B cell (primary cell): Measurements from ENCODE around the gene PCDHB1. TPM values are rescaled to one million over a fixed set of nuclear protein-coding genes. Genes with fewer than 3 reads are reported as not detected.

ENCODE experiments used
- ATAC-seq: fragments of 200-7000 bp; cut with Tn5 transposase; one replicate; pipeline ENCODE4 v1.10.0; 2021; ENCODE audit warnings: low read depth, mild to moderate bottlenecking, moderate number of reproducible peaks, moderate library complexity
- CTCF ChIA-PET: fragments of 350-600 bp; sonication (Branson Sonifier 250); formaldehyde crosslinking; loops from one replicate; lab custom pipeline; 2021; ENCODE audit warnings: antibody characterized with exemption, inconsistent platforms; lab: Charles Lee
- POLR2A ChIA-PET: fragments of 350-600 bp; sonication (Branson Sonifier 250); formaldehyde crosslinking; loops from one replicate; lab custom pipeline; 2021; ENCODE audit warnings: antibody characterized with exemption; lab: Charles Lee
- DNase-seq: peaks from one replicate; pipeline ENCODE4 v3.0.0; 2013
- H2AFZ ChIP-seq: 2 replicates; pipeline ENCODE4 v1.6.1; 2012; ENCODE audit warnings: mild to moderate bottlenecking, low read depth, low read length; ENCODE audit not compliant: insufficient read depth, poor library complexity, severe bottlenecking
- H3K27ac ChIP-seq, 2 donors: 1 replicate in 1 of 2; 2 replicates in 1 of 2; pipeline ENCODE4 v1.5.1; 2012 to 2013; ENCODE audit warnings: low read length in 2 of 2, mild to moderate bottlenecking in 2 of 2, moderate library complexity in 1 of 2
- H3K27me3 ChIP-seq, 4 experiments: fragments of 200-600 bp in 1 of 4; sonication (generic) in 1 of 4; replicated peaks in 1 of 4; 1 replicate in 2 of 4; 2 replicates in 2 of 4; pipeline versions ENCODE4 v1.6.1 to v1.7.0; 2013 to 2016; ENCODE audit warnings: low read length in 3 of 4, mild to moderate bottlenecking in 2 of 4, mixed read lengths in 1 of 4, moderate library complexity in 1 of 4; ENCODE audit not compliant: insufficient read depth in 4 of 4, control insufficient read depth in 3 of 4; ENCODE audit errors: control extremely low read depth in 1 of 4
- H3K36me3 ChIP-seq, 2 experiments: replicated peaks in 1 of 2; 1 replicate in 1 of 2; 2 replicates in 1 of 2; pipeline versions ENCODE4 v1.6.1 to v1.7.1; 2013; ENCODE audit warnings: low read length in 1 of 2; ENCODE audit not compliant: insufficient read depth in 2 of 2, control insufficient read depth in 1 of 2; ENCODE audit errors: control extremely low read depth in 1 of 2, extremely low read depth in 1 of 2
- H3K4me1 ChIP-seq, 2 donors: fragments of 200-600 bp in 1 of 2; sonication (generic) in 1 of 2; 1 replicate in 1 of 2; 2 replicates in 1 of 2; pipeline versions ENCODE4 v1.5.1 to v1.6.1; 2013 to 2017; ENCODE audit warnings: low read length in 2 of 2; ENCODE audit not compliant: control insufficient read depth in 2 of 2, insufficient read depth in 2 of 2
- H3K4me2 ChIP-seq: replicated peaks from 2 replicates; pipeline ENCODE3; 2012; ENCODE audit warnings: mild to moderate bottlenecking, low read depth, low read length; ENCODE audit not compliant: poor library complexity, severe bottlenecking
- H3K4me3 ChIP-seq, 5 experiments: fragments of 200-600 bp in 1 of 5; sonication (generic) in 1 of 5; 1 replicate in 3 of 5; 2 replicates in 2 of 5; pipeline versions ENCODE4 v1.5.1 to v1.7.0; 2011 to 2016; ENCODE audit warnings: low read length in 4 of 5, mild to moderate bottlenecking in 4 of 5, low read depth in 2 of 5, control low read depth in 1 of 5, moderate library complexity in 1 of 5; ENCODE audit not compliant: insufficient read depth in 1 of 5; ENCODE audit errors: control extremely low read depth in 1 of 5, extremely low read depth in 1 of 5
- H3K79me2 ChIP-seq: fragments of 200-600 bp; sonication (generic); one replicate; pipeline ENCODE4 v1.6.0; 2016; ENCODE audit warnings: low read length; ENCODE audit not compliant: control insufficient read depth, insufficient read depth
- H3K9ac ChIP-seq: fragments of 200-600 bp; sonication (generic); 2 replicates; pipeline ENCODE4 v1.6.1; 2017; ENCODE audit warnings: mild to moderate bottlenecking, low read length, moderate library complexity
- H3K9me3 ChIP-seq, 3 donors: one replicate each; pipeline versions ENCODE4 v1.6.1 to v1.7.1; 2013; ENCODE audit warnings: low read length in 2 of 3; ENCODE audit not compliant: control insufficient read depth in 2 of 3, insufficient read depth in 1 of 3; ENCODE audit errors: control extremely low read depth in 1 of 3
- H4K20me1 ChIP-seq: 2 replicates; pipeline ENCODE4 v1.6.0; 2012; ENCODE audit warnings: mild to moderate bottlenecking, low read length; ENCODE audit not compliant: insufficient read depth, control insufficient read depth, poor library complexity, severe bottlenecking
- H3K27ac Mint-ChIP-seq: one replicate; pipeline ENCODE4 v1.8.0; 2021; ENCODE audit warnings: mixed read lengths
- H3K27me3 Mint-ChIP-seq: one replicate; pipeline ENCODE4 v1.8.0; 2021; ENCODE audit warnings: mixed read lengths
- H3K4me1 Mint-ChIP-seq: one replicate; pipeline ENCODE4 v1.8.0; 2021; ENCODE audit warnings: mixed read lengths
- H3K4me3 Mint-ChIP-seq: one replicate; pipeline ENCODE4 v1.8.0; 2021; ENCODE audit warnings: mixed read lengths
- H3K9me3 Mint-ChIP-seq: one replicate; pipeline ENCODE4 v1.8.0; 2022; ENCODE audit warnings: mixed read lengths; ENCODE audit not compliant: insufficient read depth
- CTCF ChIP-seq: fragments of 200-600 bp; IDR thresholded peaks from one replicate; pipeline ENCODE4 v1.8.0; 2022; ENCODE audit warnings: antibody characterized with exemption, mild to moderate bottlenecking
- EZH2 ChIP-seq: IDR thresholded peaks from 2 replicates; pipeline ENCODE4 v1.6.1; 2012; ENCODE audit warnings: borderline replicate concordance, low read depth, mild to moderate bottlenecking, moderate library complexity, low read length; ENCODE audit not compliant: insufficient read depth, poor library complexity, severe bottlenecking
- WGBS: methylation state at CpG from one replicate; pipeline ENCODE4 v1.1.5; 2013; ENCODE audit warnings: missing lambda C conversion rate; ENCODE audit not compliant: insufficient coverage; 5-methylcytosine and 5-hydroxymethylcytosine counted together
- intact Hi-C: fragments of 100-400 bp; cut with micrococcal nuclease; formaldehyde crosslinking; loops from one replicate; pipeline ENCODE4 v1.10.0; 2022
- polyA minus RNA-seq: library from RNA; depleted of rRNA, polyadenylated mRNA; stranded (reverse); fragments of >200 nt; gene quantifications from 2 replicates; pipeline ENCODE4 v1.2.3, GENCODE V29; 2012
- polyA plus RNA-seq: library from polyadenylated mRNA; depleted of rRNA; stranded (reverse); fragments of >200 nt; gene quantifications from 2 replicates; pipeline ENCODE4 v1.2.3, GENCODE V29; 2012
- total RNA-seq, 2 donors: library from RNA; stranded (reverse); fragments of 120-200 nt in 1 of 2; gene quantifications; 1 replicate in 1 of 2; 2 replicates in 1 of 2; pipeline versions ENCODE4 v1.2.3 to v1.2.4, GENCODE V29; 2013 to 2022

PCDHB1 gene
- not detected in 2 replicates for total RNA-seq
- not detected for total RNA-seq (2013)
- not detected in 2 replicates for polyA plus RNA-seq
- polyA minus RNA-seq = not detected in 2 replicates

GRCh38 chr5:141050622-141051520 is at the start of gene PCDHB1:
TSS of gene PCDHB1 (plus strand) at chr5:141051374. CDS start at chr5:141051471, 97 bp downstream.
- Histone ChIP-seq H3K27ac (no peak within 1 kb of the TSS), H3K4me1 (peaks cover 0 to 3% of the 10 kb centered on the region in 2 donors), H3K9me3 (peaks cover 0 to 21% (median 6%) of the 10 kb centered on the region in 3 donors), H3K4me3 (no peak within 1 kb of the TSS), H3K4me2 (no peak within 1 kb of the TSS), H3K79me2 (no peaks in the 10 kb centered on the region), H3K27me3 (peaks cover 0 to 6% (median 2%) of the 10 kb centered on the region in 4 experiments), H2AFZ (peak within 1 kb of the TSS; percentile 46), H3K9ac (no peak within 1 kb of the TSS), H3K36me3 (no peaks in the 10 kb centered on the region), H4K20me1 (no peaks in the 10 kb centered on the region)
- TF ChIP-seq EZH2 (no peak), CTCF (no peak)
- POLR2A ChIA-PET = no interaction called here
- peak; percentile 4 for DNase-seq
- H3K4me3 Mint-ChIP-seq = peak within 1 kb of the TSS; percentile 44
- no peak for ATAC-seq
- intact Hi-C loops = no loop called here
- H3K9me3 Mint-ChIP-seq = peaks cover 10% of the 10 kb centered on the region
- H3K4me1 Mint-ChIP-seq = peaks cover 3% of the 10 kb centered on the region
- H3K27me3 Mint-ChIP-seq = peaks cover 39% of the 10 kb centered on the region
- CTCF ChIA-PET = no interaction called here
- WGBS = 42% methylated on average over 14 of the region's 20 CpGs
- H3K27ac Mint-ChIP-seq = no peak within 1 kb of the TSS

- intact Hi-C loops = no loop called here
- H3K79me2 ChIP-seq = no peaks in the 10 kb centered on the region
- no peaks in the 10 kb centered on the region for H3K36me3 ChIP-seq
- no peak overlapping the region for H2AFZ ChIP-seq
- H3K4me2 ChIP-seq = no peak overlapping the region
- ATAC-seq (no peak), DNase-seq (no peak)
- H3K4me3 ChIP-seq = no peak overlapping the region
- ChIA-PET CTCF (no interaction called here), POLR2A (no interaction called here)
- Mint-ChIP-seq H3K27me3 (peaks cover 30% of the 10 kb centered on the region), H3K27ac (no peak overlapping the region), H3K4me1 (peaks cover 3% of the 10 kb centered on the region), H3K9me3 (no peaks in the 10 kb centered on the region), H3K4me3 (no peak overlapping the region)
- no peak overlapping the region for H3K27ac ChIP-seq
- peaks cover 0 to 7% of the 10 kb centered on the region in 2 donors for H3K4me1 ChIP-seq
- WGBS = 18% methylated on average over 2 of the region's 9 CpGs
- no peaks in the 10 kb centered on the region for H4K20me1 ChIP-seq
- no peak for TF ChIP-seq CTCF
- TF ChIP-seq EZH2 = no peak
- H3K9me3 ChIP-seq = no peaks in the 10 kb centered on the region
- H3K9ac ChIP-seq = no peak overlapping the region
- H3K27me3 ChIP-seq = peaks cover 0 to 13% (median 9%) of the 10 kb centered on the region in 4 experiments
Measured at GRCh38 chr5:141001446-141001843, 49.7 kb upstream of the PCDHB1 start.
